PC-9 (cell line): Measurements from ENCODE around the gene LAMA3. TPM values are rescaled to one million over a fixed set of nuclear protein-coding genes. Genes with fewer than 3 reads are reported as not detected.
A peak's percentile ranks its signal among the peaks of the same experiment; 100 is the strongest.

Experiments used
- BruUV-seq: library from RNA; stranded (reverse); fragments of 400-500 nt; replicated peaks from 2 replicates; lab custom pipeline; 2021; lab: Mats Ljungman, UMichigan
- CTCF ChIA-PET: fragments of 300-600 bp; sonication (Branson Sonifier 250); formaldehyde crosslinking; loops from one replicate; lab custom pipeline; 2022; ENCODE audit warnings: antibody characterized with exemption; lab: Charles Lee
- POLR2A ChIA-PET: fragments of 300-600 bp; sonication (Branson Sonifier 250); formaldehyde crosslinking; loops from one replicate; lab custom pipeline; 2022; ENCODE audit warnings: antibody characterized with exemption; ENCODE audit not compliant: unreplicated experiment; lab: Charles Lee
- DNase-seq, 2 experiments: peaks; one replicate each; pipeline versions ENCODE4 v3.0.0 to v3.0.0-alpha.2; 2015 to 2022; ENCODE audit warnings: mixed read lengths in 1 of 2
- H2AFZ ChIP-seq: fragments of 200-600 bp; sonication (generic); 2 replicates; pipeline ENCODE4 v1.8.1; 2017; ENCODE audit warnings: antibody characterized with exemption
- H3F3A ChIP-seq: fragments of 200-600 bp; sonication (generic); 2 replicates; pipeline ENCODE4 v1.8.1; 2017; ENCODE audit warnings: antibody characterized with exemption, mild to moderate bottlenecking, low read depth; ENCODE audit not compliant: insufficient read depth
- H3K27ac ChIP-seq: fragments of 200-600 bp; sonication (generic); 2 replicates; pipeline ENCODE4 v1.6.1; 2016; ENCODE audit warnings: mixed run types
- H3K27me3 ChIP-seq: fragments of 200-600 bp; sonication (generic); 2 replicates; pipeline ENCODE4 v1.6.1; 2016; ENCODE audit warnings: low read depth, mixed run types; ENCODE audit not compliant: insufficient read depth
- H3K36me3 ChIP-seq: fragments of 200-600 bp; sonication (generic); 2 replicates; pipeline ENCODE4 v1.6.1; 2016; ENCODE audit warnings: low read depth, mixed run types
- H3K4me1 ChIP-seq: fragments of 200-600 bp; sonication (generic); replicated peaks from 2 replicates; pipeline ENCODE4 v1.6.1; 2016; ENCODE audit warnings: mixed run types; ENCODE audit not compliant: insufficient read depth
- H3K4me2 ChIP-seq: fragments of 200-600 bp; sonication (generic); 2 replicates; pipeline ENCODE4 v1.6.1; 2017; ENCODE audit warnings: mixed run types
- H3K4me3 ChIP-seq: fragments of 200-600 bp; sonication (generic); 2 replicates; pipeline ENCODE4 v1.6.1; 2016; ENCODE audit warnings: mixed run types
- H3K79me2 ChIP-seq: fragments of 200-600 bp; sonication (generic); 2 replicates; pipeline ENCODE4 v1.6.1; 2017; ENCODE audit warnings: low read depth, mixed run types
- H3K9me2 ChIP-seq: fragments of 200-600 bp; sonication (generic); 2 replicates; pipeline ENCODE4 v1.8.1; 2017; ENCODE audit warnings: mild to moderate bottlenecking; ENCODE audit not compliant: insufficient read depth
- H3K9me3 ChIP-seq: fragments of 200-600 bp; sonication (generic); 2 replicates; pipeline ENCODE4 v1.8.1; 2016; ENCODE audit warnings: low read depth; ENCODE audit not compliant: insufficient read depth
- H4K20me1 ChIP-seq: fragments of 200-600 bp; sonication (generic); 2 replicates; pipeline ENCODE4 v1.8.1; 2017; ENCODE audit not compliant: insufficient read depth
- EZH2 ChIP-seq: fragments of 200-600 bp; sonication (generic); IDR thresholded peaks from 2 replicates; pipeline ENCODE4 v1.8.0; 2017; ENCODE audit warnings: antibody characterized with exemption, low read depth
- intact Hi-C: fragments of 100-400 bp; cut with micrococcal nuclease; formaldehyde crosslinking; loops from one replicate; pipeline ENCODE4 v1.10.0; 2022; ENCODE audit not compliant: unreplicated experiment
- total RNA-seq: library from RNA; stranded (reverse); gene quantifications from 2 replicates; pipeline ENCODE4 v1.2.3, GENCODE V29; 2021
- TF ChIP-seq, protein P1 (sequence below): fragments of 200-600 bp; sonication (generic); conservative IDR thresholded peaks from 2 replicates; pipeline ENCODE4 v1.6.1; 2017; ENCODE audit warnings: mixed run types, antibody characterized with exemption, mild to moderate bottlenecking, moderate library complexity

The LAMA3 gene
- total RNA-seq, 1 experiment from 2014 or later, result 44.4 TPM

DNA sequence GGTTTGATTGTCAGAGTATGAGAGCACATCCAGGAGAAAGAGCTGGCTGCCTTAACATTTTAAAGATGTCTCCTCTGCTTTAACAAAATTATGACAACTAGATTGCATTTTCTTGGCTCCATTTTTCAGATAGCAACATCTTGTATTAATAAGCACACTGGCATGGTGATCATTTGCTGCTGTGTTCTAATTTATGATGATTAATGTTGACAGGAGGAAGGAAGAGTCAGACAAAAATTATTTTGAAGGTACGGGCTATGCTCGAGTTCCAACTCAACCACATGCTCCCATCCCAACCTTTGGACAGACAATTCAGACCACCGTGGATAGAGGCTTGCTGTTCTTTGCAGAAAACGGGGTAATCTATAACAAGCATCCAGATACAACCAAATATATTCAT is 227.1 kb downstream of the LAMA3 start:
- no TSS peak for BruUV-seq
- H4K20me1 ChIP-seq, result no peaks in the 10 kb centered on the region
- H3K4me3 ChIP-seq, result no peak overlapping the region
- DNase-seq, result no peak
- CTCF ChIA-PET, result no interaction called here
- intact Hi-C loops, result loop anchor here (5.0 kb wide), 1 partner anchor 399 kb away; no protein-coding TSS in a partner anchor
- no peaks in the 10 kb centered on the region for H3K36me3 ChIP-seq
- POLR2A ChIA-PET, result no interaction called here
- no peaks in the 10 kb centered on the region for H3K9me2 ChIP-seq
- TF ChIP-seq, protein P1, sequence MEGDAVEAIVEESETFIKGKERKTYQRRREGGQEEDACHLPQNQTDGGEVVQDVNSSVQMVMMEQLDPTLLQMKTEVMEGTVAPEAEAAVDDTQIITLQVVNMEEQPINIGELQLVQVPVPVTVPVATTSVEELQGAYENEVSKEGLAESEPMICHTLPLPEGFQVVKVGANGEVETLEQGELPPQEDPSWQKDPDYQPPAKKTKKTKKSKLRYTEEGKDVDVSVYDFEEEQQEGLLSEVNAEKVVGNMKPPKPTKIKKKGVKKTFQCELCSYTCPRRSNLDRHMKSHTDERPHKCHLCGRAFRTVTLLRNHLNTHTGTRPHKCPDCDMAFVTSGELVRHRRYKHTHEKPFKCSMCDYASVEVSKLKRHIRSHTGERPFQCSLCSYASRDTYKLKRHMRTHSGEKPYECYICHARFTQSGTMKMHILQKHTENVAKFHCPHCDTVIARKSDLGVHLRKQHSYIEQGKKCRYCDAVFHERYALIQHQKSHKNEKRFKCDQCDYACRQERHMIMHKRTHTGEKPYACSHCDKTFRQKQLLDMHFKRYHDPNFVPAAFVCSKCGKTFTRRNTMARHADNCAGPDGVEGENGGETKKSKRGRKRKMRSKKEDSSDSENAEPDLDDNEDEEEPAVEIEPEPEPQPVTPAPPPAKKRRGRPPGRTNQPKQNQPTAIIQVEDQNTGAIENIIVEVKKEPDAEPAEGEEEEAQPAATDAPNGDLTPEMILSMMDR, result no peak
- TF ChIP-seq EZH2, result no peak
- H3K9me3 ChIP-seq, result no peaks in the 10 kb centered on the region
- H2AFZ ChIP-seq, result no peak overlapping the region
- no peak overlapping the region for H3K27ac ChIP-seq
- no peaks in the 10 kb centered on the region for H3F3A ChIP-seq
- H3K4me2 ChIP-seq, result no peak overlapping the region
- H3K79me2 ChIP-seq, result no peaks in the 10 kb centered on the region
- no peaks in the 10 kb centered on the region for H3K27me3 ChIP-seq
- H3K4me1 ChIP-seq, result no peaks in the 10 kb centered on the region

DNA sequence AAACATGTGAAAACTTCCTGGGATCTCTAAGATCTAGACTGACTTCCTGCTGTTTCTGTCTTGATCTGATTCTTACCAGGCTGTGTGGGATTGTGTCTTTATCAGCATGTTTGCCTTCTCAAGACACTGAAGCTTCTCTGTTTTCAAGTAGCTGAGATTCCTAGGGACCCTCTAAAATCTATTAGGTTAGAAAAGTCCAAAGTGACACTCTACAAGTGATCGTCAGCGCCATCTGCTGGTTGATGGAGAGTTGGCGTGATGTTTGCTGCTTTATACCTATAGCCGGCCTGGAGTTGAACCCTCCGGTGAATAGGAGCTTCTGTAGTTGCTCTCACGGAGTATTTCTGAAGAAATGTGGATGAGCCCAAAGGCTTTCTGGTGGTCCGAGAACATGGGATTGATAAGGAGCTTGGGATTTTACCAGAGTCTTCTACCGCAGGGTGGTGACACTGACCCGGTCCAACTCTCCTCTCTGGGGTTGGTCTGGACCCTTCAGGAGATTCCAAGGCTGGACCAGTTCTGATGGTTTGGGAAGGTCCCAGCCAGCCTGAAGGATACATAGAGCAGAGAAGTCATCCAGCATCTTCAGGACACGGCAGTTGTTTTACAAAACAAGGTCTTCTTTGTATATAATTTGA is 229.3 kb downstream of the LAMA3 start:
- intact Hi-C loops, result loop anchor here (5.0 kb wide), 1 partner anchor 401 kb away; no protein-coding TSS in a partner anchor
- Histone ChIP-seq H3K79me2 (no peaks in the 10 kb centered on the region), H3K9me3 (no peaks in the 10 kb centered on the region), H3K4me1 (no peaks in the 10 kb centered on the region), H3K4me2 (no peak overlapping the region), H3K27me3 (no peaks in the 10 kb centered on the region), H4K20me1 (no peaks in the 10 kb centered on the region), H3K27ac (no peak overlapping the region), H3K4me3 (no peak overlapping the region), H3F3A (no peaks in the 10 kb centered on the region), H3K36me3 (no peaks in the 10 kb centered on the region), H2AFZ (no peak overlapping the region), H3K9me2 (no peaks in the 10 kb centered on the region)
- peak in 1 of 2 experiments; percentile 38 for DNase-seq
- CTCF ChIA-PET, result interaction anchor here (0.6 kb wide), 2 partner anchors 402 to 419 kb away, joined by 4 to 5 read pairs; no protein-coding TSS in a partner anchor
- POLR2A ChIA-PET, result no interaction called here
- TF ChIP-seq, protein P1, result peak; percentile 82
- no peak for TF ChIP-seq EZH2
- BruUV-seq, result no TSS peak

DNA sequence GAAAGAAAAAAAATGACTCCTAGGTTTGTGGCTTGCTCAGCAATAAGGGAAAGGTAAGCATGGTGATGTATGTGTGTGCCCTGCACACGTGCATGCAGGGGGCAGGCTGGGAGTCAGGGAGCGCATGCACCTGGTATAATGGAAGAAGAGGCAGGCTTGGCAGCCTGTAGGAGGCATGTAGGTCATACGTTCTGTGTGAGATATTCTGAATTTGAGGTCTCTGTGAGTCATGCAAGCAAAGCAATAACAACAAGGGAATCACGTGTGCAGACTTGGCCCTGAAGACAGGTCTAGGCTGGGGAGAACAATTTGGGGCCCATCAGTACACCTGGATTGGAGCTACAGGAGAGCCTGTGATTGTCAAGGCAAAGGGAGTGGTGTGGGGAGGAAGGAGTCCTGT is 230.8 kb downstream of the LAMA3 start:
- no peaks in the 10 kb centered on the region for H3K36me3 ChIP-seq
- H3K4me3 ChIP-seq, result no peak overlapping the region
- no peaks in the 10 kb centered on the region for H3K27me3 ChIP-seq
- no peak for DNase-seq
- H3F3A ChIP-seq, result no peaks in the 10 kb centered on the region
- H3K4me1 ChIP-seq, result no peaks in the 10 kb centered on the region
- ChIA-PET CTCF (no interaction called here), POLR2A (no interaction called here)
- no peak overlapping the region for H3K4me2 ChIP-seq
- H3K9me2 ChIP-seq, result no peaks in the 10 kb centered on the region
- no peak overlapping the region for H2AFZ ChIP-seq
- intact Hi-C loops, result loop anchor here (5.0 kb wide), 1 partner anchor 197 kb away; no protein-coding TSS in a partner anchor
- H3K79me2 ChIP-seq, result no peaks in the 10 kb centered on the region
- BruUV-seq, result no TSS peak
- TF ChIP-seq, protein P1, result no peak
- TF ChIP-seq EZH2, result no peak
- H3K9me3 ChIP-seq, result no peaks in the 10 kb centered on the region
- H3K27ac ChIP-seq, result no peak overlapping the region
- H4K20me1 ChIP-seq, result no peaks in the 10 kb centered on the region
